Stimulated activated CD8-positive, alpha-beta memory T cell treated with anti-CD3 and anti-CD28 coated beads, Interleukin-2, amount 100 ng/mL, for 1 hour (primary cell): ENCODE results near the gene ARL17B.
"Not testable (repeated sequence)": the region's sequence is repeated elsewhere in the genome, so short reads cannot be mapped to it uniquely, and the experiment has no call there.

Source experiments
- DNase-seq, 2 donors: peaks; one replicate each; pipeline ENCODE4 v3.0.0-alpha.2; 2020; ENCODE audit warnings: low read depth in 2 of 2

Gene ARL17B

GRCh38 chr17:46252804-46253203 is 108.8 kb downstream of the ARL17B start:
- not testable (repeated sequence) for DNase-seq

- DNase-seq: not testable (repeated sequence)
Measured at GRCh38 chr17:46249153-46249552, 112.4 kb downstream of the ARL17B start.

- DNase-seq: not testable (repeated sequence)
Measured at GRCh38 chr17:46244949-46245768, 116.4 kb downstream of the ARL17B start.

- DNase-seq: not testable (repeated sequence)
Measured at GRCh38 chr17:46244339-46244913, 117.1 kb downstream of the ARL17B start.

- DNase-seq: not testable (repeated sequence)
Measured at GRCh38 chr17:46243928-46244327, 117.6 kb downstream of the ARL17B start.

GRCh38 chr17:46243505-46243904 is 118.1 kb downstream of the ARL17B start:
- not testable (repeated sequence) for DNase-seq

- DNase-seq: not testable (repeated sequence)
Measured at GRCh38 chr17:46231359-46231758, 130.2 kb downstream of the ARL17B start.

GRCh38 chr17:46225274-46225794 is 136.2 kb downstream of the ARL17B start:
- DNase-seq: peak; percentile 71 to 86

GRCh38 chr17:46224864-46225263 is 136.7 kb downstream of the ARL17B start:
- DNase-seq: not testable (repeated sequence)
